UCSD-AML1 (cell line): ENCODE measurements around the gene ADM2.

Experiments
- DNase-seq: peaks from one replicate; lab custom pipeline; 2025; ENCODE audit not compliant: unreplicated experiment; lab: John Stamatoyannopoulos, UW

The ADM2 gene

DNA sequence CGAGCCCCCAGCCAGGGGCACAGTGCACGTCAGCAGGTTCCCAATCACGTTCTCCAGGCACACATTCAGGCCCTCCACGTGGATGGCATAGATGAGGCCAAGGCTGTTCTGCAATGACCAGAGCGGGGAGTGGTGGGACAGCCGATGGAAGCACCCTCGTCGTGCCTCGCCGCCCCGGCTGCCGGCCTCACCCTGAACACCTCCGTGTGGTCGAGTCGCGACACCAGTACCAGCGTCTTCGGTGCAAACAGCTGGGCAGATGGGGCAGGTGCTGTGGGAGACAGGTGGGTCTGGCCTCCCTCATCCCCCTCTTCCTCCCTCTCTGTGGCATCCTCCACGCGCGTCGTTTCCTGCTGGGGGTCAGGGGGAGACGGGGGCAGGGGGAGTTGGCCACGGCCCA is 14.0 kb upstream of the ADM2 start:
- no peak for DNase-seq

DNA sequence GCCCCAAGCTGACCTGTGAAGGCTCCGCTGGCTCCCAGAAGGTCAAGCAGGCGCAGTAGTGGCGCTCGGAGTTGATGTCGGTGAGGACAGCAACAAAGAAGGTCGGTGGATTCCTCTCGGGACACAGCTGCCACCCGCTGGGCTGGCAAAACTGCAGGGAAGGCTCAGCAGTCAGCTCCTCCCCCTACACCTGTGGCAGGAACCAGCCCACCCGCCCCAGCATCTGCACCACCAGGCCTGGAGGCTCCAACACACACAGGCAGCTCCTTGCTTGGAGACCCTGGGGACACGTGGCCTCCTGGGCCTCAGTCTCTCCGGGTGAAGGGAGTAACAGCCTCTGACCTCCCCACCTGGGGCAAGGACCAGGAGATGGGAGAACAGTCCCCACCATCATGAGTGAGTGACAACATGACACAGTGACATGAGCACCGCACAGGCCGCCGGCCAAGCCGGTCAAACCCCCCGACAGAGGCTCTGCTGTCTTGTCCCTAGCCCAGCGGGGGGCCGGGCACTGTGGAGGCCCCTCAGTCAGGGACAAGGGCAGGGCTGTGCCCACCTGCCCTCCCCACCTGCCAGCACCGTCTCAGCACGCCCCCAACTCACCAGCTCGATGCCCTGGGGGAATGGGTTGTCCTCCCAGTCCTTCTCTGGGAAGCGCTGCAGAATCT is 13.4 kb upstream of the ADM2 start:
- no peak for DNase-seq

DNA sequence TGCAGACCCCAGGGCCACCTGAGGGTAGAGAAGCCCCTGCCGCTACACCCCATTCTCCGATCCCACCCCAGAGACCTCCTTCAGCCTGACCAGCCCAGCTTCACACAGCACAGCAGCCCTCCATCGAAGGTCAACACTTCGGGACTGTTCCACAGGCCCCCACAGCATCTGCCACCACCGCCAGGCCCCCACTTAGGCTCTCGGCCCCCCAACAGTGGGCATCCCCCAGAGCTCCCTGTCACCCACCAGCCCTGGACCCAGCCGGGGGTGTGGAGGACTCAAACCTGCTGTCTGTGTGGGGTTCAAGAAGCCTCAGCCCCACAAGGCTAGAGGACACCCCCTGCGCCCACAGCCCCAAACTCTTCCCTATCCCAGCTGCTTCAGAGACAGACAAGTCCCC is 12.7 kb upstream of the ADM2 start:
- DNase-seq, result no peak

DNA sequence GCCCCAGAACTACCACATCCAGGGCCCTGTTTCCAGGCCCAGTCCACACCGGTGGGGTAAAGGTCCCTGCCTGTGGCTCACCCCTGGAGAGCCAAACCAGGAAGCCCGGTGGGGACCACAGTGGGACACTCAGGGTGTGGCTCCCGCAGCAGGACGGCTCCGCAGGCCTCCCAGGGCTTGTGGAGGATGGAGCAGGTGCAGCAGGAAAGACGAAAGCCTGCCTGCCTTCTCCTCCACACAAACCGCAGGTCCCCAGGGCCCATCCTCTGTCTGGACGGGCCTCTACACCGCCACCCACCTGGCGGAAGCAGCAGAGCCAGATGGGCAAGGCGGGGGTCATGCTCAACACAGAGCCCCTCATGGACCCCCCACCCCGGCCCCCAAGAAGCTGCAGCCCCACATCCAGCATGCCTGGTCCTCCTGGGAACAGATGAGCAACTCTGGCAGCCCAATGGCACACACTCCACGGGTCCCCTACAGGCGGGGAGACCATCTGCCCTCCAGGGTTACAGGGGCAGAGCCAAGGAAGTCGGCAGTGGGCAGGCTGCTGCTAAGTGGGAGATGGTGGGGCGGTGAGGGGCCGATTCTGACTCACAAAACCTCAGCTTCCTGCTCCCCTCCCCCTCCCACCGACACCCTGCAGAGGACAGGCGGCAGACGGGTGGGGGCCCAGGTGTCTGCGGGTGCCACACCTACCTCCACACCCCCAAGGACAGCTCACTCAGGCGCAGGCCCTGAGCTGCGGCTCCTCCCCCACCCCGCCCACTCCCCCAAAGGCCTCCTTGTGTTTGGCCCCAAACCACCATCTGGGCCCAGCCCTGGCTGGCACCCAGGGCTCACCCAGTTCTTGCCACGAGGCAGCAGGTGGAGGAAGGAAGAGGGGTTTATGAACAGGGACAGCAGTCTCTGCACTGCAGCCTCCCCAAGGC is 11.7 kb upstream of the ADM2 start:
- peak; percentile 86 for DNase-seq

DNA sequence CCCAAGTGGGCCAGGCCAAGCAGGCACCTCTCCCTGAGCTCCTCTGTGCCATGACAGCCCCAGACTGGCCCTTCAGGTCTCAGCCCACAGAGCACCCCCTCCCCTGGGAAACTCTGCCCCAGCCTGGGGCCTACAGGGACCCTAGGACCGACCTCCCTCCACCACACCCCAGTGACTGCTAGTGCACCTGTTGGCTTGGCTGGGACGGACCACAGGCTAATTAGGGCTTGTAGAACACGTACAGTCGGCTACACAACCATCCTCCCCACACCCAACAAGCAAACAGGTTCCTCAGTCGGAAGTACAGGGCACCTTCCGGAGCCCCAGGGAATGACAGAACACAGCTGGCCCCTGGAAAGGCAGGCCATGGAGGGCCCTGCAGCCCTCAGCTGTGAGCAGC is 10.9 kb upstream of the ADM2 start:
- DNase-seq, result no peak

DNA sequence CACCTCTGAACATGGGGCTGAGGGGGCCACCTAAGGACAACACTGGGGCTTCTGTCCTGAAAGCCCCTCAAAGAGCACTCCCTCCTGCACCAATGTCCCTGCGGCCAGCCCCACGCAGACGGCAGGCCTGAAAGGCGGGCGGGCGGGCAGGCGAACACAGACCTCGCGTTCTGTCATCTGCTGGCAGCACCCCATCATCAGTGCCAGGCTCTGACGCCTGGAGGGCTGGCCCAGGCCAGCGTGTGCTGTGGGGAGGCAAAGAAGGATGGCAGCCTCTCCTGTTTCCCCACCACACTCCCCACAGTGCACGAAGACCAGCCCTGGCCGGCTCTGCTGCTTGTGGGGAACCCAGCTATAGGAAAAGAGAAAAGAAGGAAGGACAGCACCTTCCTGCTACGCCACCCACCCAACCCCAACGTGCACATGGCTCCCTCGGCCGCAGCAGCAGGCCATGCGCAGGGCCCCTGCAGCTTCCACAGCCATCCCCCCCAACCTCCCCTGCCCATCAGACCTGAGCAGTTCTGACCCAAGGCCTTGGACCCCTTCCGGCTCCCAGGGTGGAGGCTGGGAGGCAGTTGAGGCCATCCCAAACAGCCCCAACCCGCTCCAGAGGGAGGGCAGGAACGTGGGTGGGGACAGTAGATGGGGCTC is 10.0 kb upstream of the ADM2 start:
- DNase-seq, result no peak

DNA sequence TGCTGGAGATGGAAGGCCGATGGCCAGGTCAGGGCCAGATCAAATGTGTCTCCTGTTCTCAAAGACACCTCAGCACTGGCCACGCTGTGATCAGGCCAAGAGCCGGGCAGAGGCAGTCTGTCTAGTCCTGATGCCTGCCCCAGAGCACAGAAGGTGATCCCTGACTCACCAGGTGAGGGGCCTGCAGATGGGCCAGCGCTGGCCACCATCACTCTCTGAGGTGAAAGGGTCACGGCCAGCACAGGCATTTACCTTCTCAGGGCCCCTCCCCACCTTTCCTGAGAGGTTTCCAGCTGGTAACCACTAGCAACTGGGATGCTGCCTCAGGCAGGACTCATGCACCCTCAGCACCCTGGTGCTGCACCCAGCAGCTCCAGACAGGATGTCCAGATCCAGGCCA is 9.4 kb upstream of the ADM2 start:
- no peak for DNase-seq

DNA sequence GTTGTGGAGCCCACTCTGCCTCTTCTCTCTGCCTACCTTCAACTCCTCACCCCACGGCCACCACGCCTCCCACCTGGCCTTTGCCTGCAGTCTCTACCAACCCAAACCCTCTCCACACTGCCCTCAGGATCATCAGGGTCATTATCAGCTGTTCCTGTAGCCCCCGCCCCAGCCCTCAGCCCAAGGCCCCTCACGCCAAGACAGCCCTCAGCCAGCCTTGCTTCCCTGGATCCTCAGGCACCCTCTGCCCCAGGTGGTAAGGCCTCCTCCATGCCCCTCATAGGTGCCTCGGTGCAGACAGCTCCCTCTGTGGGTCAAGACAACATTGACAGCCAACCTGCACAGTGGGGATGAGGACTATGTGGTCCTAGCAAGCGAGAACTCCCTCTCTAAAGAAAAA is 8.3 kb upstream of the ADM2 start:
- DNase-seq, result peak; percentile 31

DNA sequence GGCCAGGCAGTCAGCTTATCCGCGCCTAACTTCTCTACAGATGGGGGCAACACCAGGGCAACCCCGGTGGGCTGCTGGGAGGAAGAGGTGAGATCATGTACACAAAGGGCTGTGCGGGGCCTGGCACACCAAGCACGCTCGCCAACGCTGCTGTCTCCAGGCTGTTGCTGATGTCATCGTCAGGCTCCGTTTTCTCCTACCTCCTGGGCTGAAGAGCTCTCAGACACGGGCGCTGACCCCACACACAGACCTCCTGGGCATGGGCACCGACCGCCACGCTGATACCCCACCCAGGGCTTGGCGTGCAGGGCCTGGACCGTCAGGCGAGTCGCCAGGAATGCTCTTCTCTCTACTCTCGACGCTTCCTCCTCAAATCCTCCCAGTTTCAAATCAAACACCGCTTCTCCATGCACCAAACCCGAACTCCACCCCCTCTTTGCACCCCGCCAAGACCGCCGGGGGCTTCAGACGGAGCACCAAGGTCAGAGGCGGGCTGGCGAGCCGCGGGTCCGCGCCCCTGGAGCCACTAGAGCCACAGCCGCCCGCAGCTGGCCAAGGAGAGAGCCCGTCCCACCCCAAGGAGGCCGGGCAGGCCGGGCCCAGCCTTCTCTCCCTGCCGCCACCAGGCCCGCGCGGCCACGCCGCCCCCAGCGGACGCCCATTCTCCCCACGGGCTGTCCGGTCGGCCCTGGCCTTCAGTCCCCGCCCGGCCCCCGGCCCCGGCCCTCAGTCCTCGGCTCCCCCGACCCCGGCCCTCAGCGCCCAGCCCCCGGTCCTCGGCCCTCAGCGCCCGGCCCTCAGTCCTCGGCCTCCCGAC is 7.3 kb upstream of the ADM2 start:
- DNase-seq, result no peak

DNA sequence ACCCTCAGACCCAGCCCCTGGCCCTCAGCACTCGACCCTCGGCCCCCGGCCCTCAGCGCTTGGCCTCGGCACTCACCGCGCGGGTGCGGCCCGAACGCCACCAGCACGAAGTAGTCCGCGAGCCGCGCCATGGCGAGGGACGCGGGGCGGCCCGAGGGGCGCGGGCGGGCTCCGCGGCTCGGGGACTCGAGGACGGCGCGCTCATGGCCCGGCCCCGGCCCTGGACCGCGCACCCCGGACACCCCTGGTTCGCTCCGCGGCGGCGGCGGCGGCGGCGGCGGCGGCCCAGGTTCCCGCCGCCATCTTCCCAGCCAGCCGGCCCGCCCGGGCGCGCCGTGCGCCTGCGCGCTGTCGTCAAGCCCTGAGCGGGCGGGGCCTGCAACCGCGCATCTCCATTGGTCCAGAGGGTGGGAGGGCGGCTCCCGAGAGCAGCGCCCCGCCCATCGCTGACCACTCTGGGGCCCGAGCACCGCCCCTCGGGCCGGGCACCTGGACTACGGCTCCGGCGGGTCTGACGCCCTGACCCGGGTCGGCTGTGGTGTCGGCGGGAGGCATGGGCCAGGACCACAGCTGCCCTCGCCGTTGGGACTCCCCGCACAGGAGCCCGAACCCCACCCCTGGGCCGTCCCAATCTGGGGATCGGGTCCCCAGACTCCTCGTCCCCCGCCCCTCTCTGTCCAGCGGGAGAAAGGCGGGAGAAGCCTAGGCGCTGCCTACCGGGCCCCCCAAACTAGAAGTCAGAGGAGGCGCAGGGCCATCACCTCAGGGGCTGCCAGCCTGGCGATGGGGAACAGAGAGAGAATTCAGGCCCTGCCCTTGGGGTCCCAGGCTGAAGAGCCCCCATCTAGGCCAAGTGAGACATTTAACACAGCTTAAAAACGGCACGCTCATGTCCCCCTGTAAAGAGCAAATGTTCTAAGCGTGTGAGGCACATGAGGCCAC is 6.4 kb upstream of the ADM2 start, which contains the start of gene SBF1:
TSS of gene SBF1 (minus strand) at position 326 of the 942 bp plus-strand sequence. CDS start at position 131, 195 bp downstream.
- DNase-seq, result peak; percentile 91

DNA sequence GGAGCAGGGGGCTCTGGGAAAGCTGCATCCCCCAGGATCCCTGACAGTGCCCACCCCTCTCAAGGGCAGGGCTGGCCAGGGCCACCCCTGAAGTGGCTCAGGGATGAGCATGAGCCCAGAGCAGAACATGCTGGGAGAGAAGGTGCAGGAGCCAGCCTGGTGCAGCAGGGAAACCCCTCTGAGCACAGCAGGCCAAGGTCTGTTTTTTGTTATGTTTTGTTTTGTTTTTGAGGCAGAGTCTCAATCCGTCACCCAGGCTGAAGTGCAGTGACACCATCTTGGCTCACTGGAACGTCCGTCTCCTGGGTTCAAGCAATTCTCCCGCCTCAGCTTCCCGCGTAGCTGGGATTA is 5.7 kb upstream of the ADM2 start:
- DNase-seq, result no peak

DNA sequence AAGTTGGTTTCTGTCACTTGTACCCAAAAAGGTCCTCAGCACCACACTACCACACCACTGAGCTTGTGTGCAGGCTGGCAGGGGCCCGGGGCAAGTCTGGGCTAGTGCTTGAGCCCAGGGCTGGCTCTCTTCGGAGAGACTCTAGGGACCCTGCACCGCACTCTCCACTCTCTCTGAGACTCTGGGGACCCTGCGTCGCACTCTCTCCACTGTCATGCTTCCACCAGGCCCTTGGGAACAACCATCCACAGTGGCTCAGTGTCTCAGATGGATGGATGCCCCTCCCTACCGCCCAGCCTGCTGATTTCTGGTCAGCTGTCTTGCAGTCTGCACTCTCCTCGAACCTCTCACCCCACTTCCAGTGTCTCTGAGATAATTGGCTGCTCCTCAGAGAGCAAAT is 4.5 kb upstream of the ADM2 start:
- DNase-seq, result no peak

DNA sequence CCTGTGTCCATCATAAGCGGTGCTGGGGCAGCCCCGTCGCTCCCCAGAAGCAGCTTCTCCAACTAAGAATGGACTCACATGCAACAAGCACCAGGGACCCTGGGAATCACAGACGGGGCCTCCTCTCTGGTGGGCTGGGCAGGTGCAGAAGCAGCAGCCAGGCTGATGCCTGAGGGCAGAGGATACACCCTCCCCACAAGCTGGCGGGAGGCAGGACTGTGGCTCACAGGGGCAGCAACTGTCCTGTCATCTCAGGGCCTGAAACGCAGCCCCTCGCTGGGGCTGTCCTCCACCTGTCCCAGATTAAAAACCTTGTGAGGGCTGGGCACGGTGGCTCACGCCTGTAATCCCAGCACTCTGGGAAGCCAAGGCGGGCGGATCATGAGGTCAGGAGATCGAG is 3.4 kb upstream of the ADM2 start:
- no peak for DNase-seq

DNA sequence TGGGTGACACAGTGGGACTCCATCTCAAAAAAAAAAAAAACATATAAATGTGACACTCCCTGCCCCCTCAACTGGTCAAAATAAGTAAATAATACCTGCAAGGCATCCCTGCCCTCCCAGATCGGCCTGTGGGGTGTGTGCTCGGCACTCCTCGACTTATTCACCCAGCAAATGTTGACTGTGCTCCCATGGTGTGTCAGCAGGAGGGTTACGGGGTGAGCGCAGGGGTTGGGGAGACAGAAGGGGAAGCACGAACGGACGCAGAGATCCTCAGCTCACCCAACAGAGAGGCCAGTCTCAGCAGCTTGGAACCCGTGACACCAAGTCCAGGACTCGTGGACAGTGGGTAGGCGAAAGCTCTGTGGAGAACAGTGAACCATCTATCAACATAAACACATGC is 1.6 kb upstream of the ADM2 start:
- DNase-seq, result no peak

DNA sequence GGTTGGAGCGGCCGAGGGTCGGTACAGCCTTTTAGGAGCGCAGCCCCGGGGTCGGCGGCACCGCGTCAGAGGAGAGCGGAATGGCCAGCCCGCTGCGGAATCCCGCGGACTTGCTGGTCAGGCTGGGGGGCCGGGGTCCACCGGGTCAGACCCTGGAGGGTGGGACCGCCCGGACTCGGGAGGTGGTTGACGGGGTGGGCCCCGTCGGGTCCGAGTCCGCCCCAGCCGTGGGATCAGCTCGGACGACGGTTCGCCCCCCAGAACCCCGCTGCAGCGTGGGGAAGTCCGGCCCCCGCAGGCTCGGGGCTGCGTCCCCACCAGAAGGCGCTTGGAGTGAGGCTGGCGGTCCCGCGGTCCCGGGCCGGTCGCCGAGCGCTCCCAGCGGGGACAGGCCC is 301 bp upstream of the ADM2 start:
- DNase-seq, result no peak

DNA sequence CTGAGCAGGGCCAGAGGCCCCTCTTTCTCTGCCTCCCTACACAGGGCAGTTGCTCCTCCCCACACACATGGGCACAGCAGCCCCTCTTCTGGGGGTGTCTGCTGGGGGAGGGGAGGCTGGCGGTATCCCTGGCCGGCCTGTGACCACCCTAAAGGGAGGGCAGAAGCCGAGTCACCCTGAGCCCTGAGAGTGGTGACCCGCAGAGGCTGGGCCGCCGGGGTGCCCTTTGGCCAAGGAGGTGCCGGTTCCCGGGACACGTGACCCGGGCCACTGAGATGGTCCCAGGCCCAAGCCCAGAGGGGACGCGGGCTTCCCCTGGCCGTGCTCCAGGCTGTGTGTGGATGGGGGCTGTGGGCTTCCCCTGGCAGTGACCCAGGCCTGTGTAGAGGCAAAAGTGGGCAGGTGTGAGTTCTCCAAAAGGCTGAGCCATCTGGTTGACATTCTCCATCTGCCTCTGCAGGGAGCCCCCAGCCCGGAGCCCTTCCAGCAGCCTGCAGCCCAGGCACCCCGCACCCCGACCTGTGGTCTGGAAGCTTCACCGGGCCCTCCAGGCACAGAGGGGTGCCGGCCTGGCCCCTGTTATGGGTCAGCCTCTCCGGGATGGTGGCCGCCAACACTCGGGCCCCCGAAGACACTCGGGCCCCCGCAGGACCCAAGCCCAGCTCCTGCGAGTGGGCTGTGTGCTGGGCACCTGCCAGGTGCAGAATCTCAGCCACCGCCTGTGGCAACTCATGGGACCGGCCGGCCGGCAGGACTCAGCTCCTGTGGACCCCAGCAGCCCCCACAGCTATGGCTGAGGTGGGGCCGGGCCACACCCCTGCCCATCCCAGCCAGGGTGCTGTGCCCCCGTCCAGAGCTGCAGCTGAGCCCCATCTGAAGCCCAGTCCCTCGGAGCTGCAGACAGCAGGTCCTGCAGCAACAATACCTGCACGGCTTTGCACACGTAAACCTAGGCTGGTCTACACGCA is 1.0 kb downstream of the ADM2 start:
- DNase-seq, result no peak

DNA sequence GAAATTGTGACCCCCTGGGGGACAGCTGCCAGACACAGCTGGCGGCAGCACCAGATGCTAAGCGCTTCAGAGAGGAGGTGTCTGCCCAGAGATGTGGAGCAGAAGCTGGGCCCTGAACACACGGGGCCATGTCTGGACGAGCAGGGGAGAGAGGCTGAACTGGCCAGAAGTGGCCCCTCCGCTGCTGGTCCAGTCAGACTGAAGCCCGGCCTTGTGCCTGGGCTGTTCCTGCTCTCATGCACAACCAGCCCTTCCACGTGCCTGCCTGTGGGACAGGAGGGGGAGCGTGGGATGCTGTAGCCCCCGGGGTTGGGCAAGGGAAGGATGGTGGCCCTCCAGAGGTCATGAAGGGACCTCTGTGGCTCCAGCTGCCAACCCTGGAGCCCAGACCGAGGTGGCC is 1.8 kb downstream of the ADM2 start:
- no peak for DNase-seq

DNA sequence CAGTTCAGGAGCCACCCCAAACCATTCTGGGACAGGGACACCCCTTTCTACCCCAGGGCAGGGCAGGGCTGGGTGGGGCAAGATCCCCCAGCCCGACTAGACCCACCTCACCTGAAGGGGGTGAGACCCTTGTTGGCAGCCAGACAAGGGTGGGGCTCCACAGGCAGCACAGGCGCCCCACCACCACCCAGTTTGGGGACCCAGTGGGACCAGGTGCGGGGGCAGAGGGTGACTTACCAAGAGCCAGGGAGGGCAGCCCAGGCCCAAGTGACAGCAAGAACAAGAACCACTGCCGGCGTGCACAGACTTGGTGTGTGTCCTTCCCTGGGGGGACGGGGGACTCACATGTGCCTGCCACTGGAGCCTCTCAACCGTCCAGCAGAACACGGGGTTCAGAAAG is 2.2 kb downstream of the ADM2 start:
- DNase-seq, result no peak
